CD4-positive, alpha-beta T cell treated with Interleukin-17A for 1 hour (primary cell): ENCODE data around the gene NPC1.
"Not testable (repeated sequence)": the region's sequence is repeated elsewhere in the genome, so short reads cannot be mapped to it uniquely, and the experiment has no call there.

Experiments used
- DNase-seq: peaks from one replicate; pipeline ENCODE4 v3.0.0-alpha.2; 2020

The NPC1 gene

DNA sequence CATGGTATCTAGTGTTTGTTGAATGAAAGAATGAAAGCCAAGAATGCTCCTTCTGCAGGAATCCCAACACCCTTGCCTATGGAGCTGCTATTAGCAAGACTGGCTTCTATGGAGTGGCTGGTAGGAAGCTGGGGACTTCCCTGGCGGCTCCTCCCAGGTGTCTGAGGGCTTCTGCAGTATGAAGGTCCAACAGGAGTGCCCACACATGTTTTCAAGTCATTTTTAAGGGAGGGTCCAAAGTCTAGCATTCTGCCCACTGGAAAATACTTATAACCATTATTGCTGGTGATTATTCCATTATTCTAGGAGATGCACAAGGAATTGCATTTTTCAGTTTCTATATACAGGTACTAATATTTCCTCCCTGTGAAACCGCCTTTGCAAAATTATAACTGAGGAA is 21.9 kb upstream of the NPC1 start:
- no peak for DNase-seq

DNA sequence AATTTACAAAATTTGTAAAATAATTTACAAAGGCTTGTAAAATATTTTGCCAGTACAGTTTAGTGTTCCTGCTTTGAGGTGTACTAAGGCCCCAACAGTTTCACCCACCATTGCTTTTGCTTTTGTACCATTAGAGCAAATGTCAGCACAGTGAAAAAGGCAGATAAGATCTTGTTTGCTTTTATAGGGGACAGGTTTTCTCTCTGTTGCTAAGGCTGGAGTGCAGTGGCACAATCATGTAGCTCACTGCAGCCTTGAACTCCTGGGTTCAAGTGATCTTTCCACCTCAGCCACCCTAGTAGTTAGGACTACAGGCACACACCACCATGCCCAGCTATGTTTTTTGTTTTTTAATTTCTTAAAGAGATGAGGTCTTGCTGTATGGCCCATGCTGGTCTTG is 19.6 kb upstream of the NPC1 start:
- no peak for DNase-seq

GRCh38 chr18:23599809-23600208 is 13.5 kb upstream of the NPC1 start:
- no peak for DNase-seq

DNA sequence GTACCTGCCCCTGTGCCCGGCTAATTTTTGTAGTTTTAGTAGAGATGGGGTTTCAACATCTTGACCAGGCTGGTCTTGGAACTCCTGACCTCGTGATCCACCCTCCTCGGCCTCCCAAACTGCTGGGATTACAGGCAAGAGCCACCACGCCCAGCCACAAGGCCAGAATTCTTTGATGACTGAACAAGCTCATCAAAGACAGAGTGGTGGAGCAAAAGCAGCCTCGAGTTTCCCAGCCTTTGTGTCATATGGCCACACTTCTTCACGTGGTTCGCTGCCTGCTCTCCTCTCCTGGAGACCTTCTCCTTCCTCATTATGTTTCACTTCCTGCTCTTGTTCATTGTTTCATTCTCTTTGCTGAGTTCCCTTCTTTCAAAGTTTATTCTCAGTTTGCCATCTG is 9.9 kb upstream of the NPC1 start:
- DNase-seq = no peak

DNA sequence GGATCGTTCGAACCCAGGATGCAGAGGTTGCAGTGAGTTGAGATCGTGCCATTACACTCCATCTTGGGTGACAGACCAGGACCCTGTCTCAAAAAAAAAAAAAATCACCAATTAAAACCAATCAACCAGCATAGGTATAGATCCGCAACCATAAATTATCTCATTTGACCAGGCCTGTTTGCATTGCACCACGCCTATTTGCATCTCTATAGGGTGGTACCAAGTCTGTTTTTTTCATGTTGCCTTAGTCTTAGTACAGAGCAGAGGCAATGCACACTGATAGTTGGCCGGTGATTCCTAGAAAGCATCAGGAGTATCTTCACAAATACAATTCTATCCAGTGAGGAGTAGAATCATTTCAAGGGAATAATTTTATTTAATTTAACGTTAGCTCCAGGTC is 9.3 kb upstream of the NPC1 start:
- no peak for DNase-seq

- no peak for DNase-seq
These were observed 7.4 kb upstream of the NPC1 start for GRCh38 chr18:23593720-23594119.

- DNase-seq = no peak
These were observed 6.6 kb upstream of the NPC1 start for GRCh38 chr18:23592911-23593310.

DNA sequence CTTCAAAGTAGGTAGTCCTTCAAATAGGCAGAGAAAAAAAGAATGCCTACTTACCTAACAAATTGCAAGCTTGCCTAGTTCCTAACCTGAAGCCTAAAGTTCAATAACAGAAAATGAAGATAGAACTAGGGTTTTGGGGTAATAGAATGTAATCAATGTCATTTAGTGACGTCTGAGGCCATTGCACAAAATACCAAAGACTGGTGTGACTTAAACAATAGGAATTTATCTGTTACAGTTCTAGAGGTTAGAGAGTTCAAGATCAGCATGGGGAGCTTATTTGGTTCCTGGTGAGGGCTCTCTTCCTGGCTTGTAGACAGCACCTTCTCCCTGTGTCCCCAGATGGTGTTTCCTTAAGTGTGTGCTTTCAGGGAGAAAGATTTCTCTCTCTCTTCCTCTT is 4.7 kb upstream of the NPC1 start:
- DNase-seq = no peak

DNA sequence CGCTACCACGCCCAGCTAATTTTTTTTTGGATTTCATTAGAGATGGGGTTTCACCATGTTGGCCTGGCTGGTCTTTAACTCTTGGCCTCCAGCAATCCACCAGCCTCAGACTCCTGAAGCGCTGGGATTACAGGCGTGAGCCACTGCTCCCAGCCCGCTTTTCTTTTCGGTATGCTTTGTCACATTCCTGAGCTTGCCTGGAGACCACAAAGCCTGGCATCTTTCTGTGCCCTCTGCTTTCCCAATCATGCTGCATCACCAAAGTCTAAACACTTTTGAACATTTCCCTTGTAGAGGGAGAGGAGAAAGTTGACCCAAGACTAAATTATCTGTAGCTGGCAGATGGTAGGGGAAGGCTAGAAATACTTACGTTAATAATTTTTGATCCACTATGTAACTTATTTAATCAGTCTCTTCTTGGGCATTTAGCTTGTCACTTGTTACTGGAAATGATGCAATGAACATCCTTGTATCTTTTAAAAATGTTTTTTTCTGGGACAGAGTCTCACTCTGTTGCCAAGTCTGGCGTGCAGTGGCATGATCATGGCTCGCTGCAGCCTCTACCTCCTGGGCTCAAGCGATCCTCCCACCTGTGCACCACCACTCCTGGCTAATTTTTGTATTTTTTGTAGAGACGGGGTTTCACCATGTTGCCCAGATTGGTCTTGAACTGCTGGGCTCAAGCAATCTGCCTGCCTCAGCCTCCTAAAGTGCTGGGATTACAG is 2.7 kb upstream of the NPC1 start:
- no peak for DNase-seq

GRCh38 chr18:23587220-23587642 is 925 bp upstream of the NPC1 start:
- DNase-seq = peak; percentile 28

GRCh38 chr18:23585897-23586248 is 433 bp downstream of the NPC1 start:
- DNase-seq = no peak

GRCh38 chr18:23585007-23585871 is 1.1 kb downstream of the NPC1 start:
- DNase-seq = peak; percentile 34

DNA sequence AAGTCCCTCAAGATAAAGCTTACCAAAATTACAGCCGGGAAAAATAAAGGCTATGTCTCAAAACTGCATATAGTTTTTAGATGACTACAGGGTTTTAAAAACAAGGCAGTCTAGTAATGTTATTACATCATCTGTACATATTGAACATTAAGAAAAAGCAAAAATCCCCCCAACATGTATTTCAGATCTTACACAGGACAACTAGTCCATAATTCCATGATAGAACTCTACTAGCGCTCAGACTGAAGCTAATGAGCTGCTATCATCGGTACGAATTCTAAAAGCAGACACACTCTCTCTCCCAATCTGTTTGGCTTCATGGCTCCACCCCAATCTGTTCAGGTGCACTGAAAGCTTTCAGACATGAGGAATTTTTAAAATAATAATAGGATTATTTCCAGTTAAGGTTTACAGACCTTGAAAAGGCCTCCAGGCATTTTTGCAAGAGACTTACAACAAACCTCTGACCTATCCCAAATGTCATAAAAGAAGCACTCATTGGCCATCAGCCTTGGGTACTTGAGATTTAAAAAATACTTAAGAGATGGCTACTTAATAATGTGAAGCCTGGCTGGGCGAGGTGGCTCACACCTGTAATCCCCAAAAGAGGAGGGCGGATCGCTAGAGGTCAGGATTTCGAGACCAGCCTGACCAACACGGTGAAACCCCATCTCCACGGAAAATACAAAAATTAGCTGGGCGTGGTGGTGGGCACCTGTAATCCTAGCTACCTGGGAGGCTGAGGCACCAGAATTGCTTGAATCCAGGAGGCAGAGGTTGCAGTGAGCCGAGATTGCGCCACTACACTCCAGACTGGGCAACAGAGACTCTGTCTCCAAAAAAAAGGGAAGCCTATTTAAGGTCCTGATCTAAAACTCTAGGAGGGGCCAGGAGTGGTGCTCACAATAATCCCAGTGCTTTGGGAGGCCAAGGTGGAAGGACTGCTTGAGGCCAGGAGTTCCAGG is 2.0 kb downstream of the NPC1 start:
- DNase-seq = no peak

DNA sequence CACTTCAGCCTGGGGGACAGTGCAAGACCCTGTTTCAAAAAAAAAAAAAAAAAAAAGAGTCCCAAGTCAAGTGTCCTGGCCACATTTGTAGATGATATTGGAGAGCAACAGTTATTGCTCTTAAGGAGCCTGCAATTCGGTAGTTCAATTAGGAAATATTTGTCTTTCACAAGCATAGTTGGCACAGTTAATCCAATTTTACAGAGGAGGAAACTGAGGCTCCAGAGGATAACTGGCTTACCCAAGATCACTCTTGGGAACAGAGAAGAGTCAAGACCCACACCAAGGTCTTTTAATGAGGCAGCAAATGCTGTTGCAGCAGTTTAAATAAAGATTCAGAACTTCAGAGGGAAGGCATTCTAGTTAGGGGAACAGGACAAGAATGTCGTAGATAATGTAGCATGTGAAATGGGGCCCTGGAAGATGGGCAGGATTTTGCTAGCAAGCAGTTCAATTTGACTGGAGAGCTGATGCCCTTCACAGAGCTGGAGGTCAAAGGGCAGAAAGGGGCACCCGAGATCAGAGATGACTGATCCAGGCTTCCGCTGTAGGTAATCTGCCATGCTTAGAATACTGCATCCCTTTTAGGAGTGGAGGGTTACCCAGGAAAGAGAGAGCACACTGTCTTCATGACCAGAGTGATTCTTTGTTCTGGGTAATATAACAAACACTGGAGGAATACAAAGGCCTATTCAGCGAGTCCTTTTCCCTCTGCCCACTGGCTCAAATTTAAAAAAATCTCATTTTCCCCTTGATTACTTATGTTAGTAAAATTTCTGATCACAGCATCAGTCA is 3.0 kb downstream of the NPC1 start:
- no peak for DNase-seq

DNA sequence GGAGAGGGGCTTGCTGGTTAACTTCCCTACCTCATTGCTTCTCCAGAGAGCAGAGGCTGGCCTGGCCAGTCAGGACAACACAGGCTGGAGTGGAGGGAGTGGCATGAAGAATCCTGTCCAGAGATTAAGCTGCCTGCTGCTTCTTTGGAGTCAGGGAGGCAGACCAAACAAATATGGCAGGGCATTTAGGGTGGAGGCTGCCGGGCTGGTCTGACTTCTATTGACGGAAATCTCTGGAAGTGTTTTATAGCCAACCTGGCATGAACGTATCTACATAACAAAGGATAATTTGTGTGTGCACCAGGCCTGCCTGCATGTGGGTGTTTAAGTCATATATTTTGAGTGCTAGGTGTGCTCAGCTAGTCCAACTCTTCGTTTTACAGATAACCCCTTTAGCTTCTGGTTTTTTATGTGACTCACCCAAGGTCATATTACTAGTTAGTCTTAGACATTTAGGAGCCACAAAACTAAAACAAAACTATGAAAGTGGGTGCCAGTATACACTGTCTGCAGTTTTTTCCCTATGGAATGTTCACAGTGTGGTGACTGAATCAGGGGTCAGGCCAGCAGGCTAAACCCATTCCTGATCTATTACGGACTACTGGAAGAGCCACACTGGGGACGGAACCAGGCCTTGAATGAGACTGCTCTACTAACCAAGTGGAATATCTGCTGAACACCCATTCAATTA is 5.5 kb downstream of the NPC1 start:
- DNase-seq = no peak

GRCh38 chr18:23578891-23579653 is 7.2 kb downstream of the NPC1 start:
- DNase-seq = no peak

GRCh38 chr18:23578067-23578701 is 8.1 kb downstream of the NPC1 start:
- no peak for DNase-seq

DNA sequence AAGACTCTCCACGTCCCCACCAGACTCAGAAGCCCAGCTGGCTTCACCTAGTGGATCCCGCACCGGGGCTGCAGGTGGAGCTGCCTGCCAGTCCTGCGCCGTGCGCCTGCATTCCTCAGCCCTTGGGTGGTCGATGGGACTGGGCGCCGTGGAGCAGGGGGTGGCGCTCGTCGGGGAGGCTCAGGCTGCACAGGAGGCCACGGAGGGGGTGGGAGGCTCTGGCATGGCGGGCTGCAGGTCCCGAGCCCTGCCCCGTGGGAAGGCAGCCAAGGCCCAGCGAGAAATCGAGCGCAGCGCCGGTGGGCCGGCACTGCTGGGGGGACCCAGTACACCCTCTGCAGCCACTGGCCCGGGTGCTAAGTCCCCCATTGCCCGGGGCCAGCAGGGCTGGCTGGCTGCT is 8.8 kb downstream of the NPC1 start:
- not testable (repeated sequence) for DNase-seq

DNA sequence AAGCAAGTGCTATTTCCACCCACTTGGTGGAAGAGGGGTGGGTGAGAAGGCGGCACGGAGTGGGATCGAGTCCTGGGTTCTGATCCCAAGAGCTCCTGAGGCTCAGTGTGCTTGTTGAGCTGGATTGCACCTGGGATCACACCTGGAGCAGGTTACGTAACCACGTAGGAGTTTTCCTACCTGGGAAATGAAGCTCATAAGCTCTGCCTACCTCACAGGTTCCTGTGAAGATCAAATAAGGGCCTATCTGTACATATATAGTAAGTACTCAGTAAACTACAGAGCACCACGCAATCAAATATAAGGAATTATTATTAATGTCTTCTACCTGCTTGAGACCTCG is 11.0 kb downstream of the NPC1 start:
- DNase-seq = no peak

GRCh38 chr18:23574611-23575308 is 11.5 kb downstream of the NPC1 start:
- DNase-seq = no peak
